ENCODE data around the gene IL3RA.
A peak's percentile ranks its signal among the peaks of the same experiment; 100 is the strongest.

The IL3RA gene

GRCh38 chrX:1385253-1386223 lies 49.0 kb downstream of the IL3RA start:
- no peak for DNase-seq

DNA sequence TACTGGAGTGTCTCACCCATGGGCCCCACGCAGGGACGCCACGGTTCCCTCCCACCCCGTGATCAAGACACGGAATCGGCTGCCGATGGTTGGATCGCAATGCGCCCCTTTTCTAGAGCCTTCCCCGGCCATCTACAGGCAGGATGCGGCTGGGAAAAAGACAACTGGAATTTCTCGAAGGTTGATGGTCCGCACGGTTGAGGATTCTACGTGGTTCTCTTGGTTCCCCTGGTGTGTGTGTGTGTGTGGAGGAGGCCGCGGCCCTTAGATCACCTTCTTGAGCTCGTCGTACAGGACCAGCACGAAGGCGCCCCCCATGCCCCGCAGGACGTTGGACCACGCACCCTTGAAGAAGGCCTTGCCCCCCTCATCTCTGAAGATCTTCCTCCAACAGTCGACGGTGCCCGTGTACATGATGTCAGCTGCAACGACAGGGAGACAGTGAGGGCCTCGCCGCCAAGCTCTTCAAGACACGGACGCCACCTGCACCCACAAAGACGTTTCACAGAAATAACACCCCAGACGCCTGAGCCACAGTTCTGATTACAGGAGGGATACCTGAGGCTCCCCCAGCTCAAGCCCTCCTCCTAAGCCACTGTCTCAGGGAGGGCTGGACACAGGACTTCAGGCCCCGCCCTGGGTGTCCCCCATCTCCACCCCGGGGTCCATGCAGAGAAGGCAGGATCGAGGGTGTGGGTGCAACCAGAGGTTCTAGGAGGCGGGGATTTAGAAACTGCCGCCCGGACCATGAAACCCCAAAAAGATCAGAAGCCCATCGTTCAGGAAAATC lies 49.9 kb downstream of the IL3RA start:
- DNase-seq, result no peak

DNA sequence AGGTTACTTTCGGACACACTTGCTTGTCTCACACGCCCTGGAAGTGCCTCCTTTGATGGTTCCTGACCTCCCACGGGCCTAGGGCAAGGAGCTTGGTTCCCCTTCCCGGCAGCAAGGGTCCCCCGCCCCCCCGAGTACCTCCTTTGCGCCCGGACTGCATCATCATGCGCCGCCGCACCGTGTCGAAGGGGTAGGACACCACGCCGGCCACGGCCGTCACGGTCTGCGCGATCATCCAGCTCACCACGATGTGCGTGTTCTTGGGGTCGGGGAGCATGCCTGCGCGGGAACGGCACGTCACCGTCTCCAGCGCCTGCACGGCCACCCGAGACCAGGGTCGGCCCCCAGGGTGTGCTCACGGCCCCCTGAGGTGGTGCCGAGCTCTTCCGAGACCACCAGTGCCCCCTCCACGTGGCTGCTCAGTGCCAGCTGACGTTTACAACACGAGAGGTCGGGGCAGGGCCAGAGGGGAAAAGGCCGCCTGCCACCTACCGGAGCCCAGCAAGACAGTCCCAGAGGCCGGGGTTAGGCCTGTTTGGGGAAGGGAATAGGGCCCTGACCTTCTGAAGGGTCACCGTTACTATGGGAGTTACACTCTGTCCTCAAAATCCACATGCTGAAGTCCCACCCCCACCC lies 50.7 kb downstream of the IL3RA start:
- no peak for DNase-seq

DNA sequence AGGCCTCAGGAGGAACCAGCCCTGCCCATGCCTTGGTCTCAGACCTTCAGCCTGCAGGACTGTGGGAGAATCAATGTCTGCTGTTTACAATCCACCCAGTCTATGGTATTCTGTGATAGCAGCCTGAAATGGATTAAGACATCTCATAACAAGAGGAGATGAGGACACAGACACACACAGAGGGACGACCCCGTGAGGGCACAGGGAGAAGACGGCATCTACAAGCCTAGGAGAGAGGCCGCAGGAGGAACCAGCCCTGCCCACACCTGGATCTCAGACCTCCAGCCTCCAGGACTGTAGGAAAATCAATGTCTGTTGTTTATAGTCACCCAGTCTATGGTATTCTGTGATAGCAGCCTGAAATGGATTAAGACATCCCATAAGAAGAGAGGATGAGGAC lies 52.1 kb downstream of the IL3RA start:
- DNase-seq, result no peak

DNA sequence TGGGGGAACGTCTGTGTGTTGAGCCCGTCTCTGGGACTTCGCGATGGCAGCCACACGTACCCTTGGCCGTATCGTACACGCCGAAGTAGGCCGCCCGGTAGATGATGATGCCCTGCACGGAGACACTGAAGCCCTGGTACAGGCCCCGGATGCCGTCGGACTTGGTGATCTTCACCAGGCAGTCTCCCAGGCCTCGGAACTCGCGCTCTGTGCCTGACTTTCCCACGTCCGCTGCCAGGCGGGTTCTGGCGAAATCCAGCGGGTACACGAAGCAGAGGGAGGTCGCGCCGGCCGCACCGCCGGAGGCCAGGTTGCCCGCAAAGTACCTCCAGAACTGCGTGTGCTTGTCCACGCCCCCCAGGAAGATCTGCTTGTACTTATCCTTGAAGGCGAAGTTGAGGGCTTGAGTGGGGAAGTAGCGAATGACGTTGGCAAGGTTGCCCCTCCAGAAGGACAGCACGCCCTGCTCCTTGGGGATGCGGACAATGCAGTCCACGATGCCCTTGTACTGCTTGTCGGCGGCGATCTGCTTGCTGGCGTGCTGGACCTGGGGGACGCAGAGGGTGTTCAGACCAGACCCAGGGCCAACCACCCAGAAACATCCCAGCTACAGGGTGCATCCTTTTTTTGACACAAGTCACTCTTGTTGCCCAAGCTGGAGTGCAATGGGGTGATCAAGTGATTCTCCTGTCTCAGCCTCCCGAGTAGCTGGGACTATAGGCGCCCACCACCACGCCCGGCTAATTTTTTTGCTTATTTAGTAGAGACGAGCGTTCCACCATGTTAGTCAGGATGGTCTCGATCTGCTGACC lies 52.8 kb downstream of the IL3RA start:
- no peak for DNase-seq

GRCh38 chrX:1389993-1390285 lies 53.4 kb downstream of the IL3RA start:
- no peak for DNase-seq

DNA sequence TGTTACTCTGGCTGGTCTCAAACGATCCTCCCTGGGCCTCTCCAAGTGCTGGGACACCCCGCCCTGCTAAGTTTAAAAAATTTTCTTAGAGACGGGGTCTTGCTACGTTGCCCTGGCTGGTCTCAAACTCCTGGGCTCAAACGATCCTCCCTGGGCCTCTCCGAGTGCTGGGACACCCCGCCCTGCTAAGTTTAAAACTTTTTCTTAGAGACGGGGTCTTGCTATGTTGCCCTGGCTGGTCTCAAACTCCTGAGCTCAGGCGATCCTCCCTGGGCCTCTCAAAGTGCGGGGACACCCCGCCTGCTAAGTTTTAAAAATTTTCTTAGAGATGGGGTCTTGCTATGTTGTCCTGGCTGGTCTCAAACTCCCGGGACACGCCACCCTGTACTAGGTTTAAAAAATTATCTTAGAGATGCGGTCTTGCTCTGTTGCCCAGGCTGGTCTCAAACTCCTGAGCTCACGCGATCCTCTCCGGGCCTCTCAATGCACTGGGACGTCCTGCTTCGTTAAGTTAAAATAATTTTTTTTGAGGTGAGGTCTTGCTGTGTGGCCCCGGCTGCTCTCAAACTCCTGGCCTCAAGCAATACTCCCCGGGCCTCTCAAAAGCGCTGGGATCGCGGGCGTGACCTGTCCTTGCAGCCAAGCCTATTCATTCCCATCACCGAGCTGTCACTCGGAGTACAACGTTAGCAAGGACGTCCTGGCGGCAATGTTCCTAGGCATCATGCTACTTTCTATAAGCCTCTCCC lies 54.2 kb downstream of the IL3RA start:
- no peak for DNase-seq

DNA sequence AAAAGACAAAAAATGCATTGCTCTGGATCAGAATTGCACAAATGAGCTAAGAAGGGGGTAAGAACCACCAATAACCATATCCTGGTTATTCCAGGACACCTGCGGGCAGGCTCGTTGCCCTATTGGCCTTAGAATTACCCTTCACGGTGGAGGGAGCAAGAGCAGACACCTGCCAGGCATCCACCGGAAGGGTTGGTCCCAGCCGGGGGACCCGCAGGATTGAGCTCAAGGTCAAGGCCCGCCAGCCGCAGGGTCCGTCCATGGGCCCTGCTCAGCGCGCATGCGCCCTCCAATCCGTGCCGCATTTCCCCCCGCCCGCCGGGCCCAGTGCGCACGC lies 54.8 kb downstream of the IL3RA start:
- DNase-seq, result no peak

DNA sequence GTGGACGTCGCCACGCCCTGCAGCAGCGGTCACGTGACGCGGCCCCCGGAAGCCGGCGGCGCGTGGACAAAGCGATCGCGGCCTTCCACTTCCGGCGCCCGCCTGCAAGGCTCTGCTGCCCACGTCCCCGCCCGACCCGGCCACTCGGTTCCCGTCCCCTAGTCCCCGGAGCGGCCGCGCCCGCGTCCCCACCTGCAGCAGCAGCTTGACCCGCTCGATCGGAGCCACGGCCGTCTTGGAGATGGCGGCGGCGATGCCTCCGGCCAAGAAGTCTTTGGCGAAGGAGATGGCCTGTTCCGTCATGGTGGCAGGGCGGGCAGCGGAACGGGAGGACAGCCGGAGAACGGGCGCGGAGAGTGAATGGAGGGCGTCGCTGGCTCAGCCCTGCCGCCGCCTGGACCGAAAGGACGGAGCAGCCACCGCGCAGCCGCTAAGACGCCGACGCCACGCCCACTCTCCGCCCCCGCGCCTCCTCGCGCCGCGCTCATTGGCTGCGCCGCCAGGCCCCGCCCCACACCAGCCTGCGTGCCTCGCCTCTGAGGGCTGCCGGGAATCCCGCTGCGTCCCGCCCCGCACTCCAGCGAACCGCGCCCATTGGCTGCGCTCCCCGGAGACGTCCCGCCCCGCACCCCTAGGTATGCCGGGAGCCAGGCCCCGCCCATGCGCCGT lies 55.3 kb downstream of the IL3RA start, which contains the start of gene SLC25A6:
Gene SLC25A6, minus strand, starts transcription at position 407 of the 669 bp plus-strand sequence. Its CDS starts 104 bp downstream, at position 303.
- DNase-seq, result peak; percentile 100

- DNase-seq, result no peak
Measured at GRCh38 chrX:1392376-1393068, 55.9 kb downstream of the IL3RA start.

GRCh38 chrX:1393871-1394615 lies 57.5 kb downstream of the IL3RA start:
- DNase-seq, result no peak

- no peak for DNase-seq
Measured at GRCh38 chrX:1394731-1395501, 58.3 kb downstream of the IL3RA start.

DNA sequence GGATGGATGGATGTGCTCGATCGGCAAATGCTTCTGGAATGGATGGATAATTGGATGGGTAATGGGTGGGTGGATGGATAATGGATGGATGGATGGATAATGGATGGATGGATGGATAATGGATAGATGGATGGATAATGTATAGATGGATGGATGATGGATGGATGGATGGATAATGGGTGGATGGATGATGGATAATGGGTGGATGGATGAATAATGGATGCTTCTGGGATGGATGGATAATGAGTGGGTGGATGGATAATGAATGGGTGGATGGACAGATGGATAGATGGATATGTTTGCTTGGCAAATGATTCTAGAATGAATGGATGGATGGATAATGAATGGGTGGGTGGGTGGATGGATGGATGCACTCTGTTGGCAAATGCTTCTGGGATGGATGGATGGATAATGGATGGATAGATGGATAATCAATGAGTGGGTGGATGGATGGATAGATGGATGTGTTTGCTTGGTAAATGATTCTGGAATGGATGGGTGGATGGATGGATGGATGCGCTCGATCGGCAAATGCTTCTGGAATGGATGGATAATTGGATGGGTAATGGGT lies 59.1 kb downstream of the IL3RA start:
- no peak for DNase-seq

DNA sequence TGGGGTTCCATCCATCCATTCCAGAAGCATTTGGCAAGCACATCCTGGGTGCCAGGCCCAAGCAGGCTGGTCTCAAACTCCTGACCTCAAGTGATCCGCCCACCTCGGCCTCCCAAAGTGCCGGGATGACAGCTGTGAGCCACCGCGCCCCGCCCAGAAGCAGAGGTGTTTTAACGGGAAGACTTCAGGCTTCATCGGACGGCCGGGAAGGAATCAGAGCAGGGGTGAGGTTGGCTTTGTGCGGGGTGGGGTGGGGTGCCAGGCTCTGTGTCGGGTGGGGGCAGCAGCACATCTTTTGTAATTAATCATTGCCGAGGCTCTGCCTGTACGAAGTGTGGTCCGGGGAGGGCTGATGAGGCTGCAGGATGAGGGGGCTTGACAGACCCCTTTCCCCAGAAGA lies 60.4 kb downstream of the IL3RA start:
- no peak for DNase-seq

DNA sequence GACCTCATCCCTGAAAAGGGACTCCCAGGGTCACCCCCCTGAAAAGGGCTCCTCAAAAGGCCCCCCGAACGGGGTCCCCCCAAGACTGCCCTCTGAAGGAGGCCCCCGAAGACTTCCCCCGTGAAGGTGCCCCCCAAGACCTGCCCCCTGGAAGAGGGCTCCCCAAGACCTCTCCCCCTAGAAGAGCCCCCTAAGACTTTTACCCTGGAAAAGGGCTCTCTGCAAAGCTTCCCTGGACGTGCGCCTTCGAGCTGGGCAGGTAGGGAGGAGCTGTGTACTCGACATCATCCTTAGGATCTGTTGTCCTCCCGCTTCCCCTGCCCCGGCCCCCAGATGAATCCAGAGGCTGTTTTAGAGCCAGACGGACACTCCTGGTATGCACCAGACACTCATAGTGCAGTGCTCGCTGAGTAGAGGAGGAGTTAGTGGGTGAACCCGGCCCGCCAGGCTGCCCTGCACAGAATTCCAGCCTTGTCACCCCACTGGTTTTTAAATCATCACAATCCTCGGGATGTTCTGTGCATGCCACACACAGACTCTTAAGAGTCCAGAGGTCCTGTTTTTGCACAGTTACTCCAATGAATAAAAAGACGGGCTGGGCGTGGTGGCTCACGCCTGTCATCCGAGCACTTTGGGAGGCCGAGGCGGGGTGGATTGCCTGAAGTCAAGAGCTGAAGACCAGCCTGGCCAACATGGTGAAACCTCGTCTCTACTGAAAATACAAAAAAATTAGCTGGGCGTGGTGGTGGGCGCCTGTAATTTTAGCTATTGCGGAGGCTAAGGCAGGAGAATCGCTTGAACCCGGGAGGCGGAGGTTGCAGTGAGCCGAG lies 61.1 kb downstream of the IL3RA start:
- no peak for DNase-seq

- no peak for DNase-seq
Measured at GRCh38 chrX:1398431-1399340, 62.1 kb downstream of the IL3RA start.

DNA sequence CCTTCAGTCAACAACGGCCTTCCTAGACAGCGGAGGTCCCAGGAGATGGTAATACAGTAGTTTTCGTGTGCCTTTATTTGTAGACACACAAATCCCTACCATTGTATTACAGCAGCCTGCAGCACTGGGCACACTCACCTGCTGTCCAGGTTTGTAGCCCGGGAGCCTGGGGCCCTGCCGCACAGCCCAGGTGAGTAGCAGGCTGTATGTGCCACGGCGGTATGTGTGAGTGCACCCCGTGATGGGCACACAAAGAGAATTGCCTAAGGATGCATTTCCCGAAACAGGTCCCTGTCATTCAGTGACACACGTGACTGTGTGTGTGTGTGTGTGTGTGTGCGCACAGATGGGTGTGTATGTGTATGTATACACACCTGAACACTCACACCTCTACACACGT lies 63.5 kb downstream of the IL3RA start:
- no peak for DNase-seq

Measured in CD4-positive, alpha-beta T cell treated with Interleukin-17A for 4 hours (primary cell).